Hepatocyte (in vitro differentiated cells): ENCODE results near the gene YJEFN3. TPM values are rescaled to one million over a fixed set of nuclear protein-coding genes. Genes with fewer than 3 reads are reported as not detected.

Experiments used
- DNase-seq: peaks from one replicate; pipeline ENCODE4 v3.0.0-alpha.2; 2016; ENCODE audit warnings: low spot score
- H2AFZ ChIP-seq: fragments of 200-600 bp; sonication (generic); 2 replicates; pipeline ENCODE4 v1.6.0; 2016; ENCODE audit warnings: antibody characterized with exemption, mild to moderate bottlenecking
- H3K27ac ChIP-seq: fragments of 200-600 bp; sonication (generic); 2 replicates; pipeline ENCODE4 v1.5.1; 2016; ENCODE audit warnings: mild to moderate bottlenecking
- H3K27me3 ChIP-seq: fragments of 200-600 bp; sonication (generic); 2 replicates; pipeline ENCODE4 v1.6.1; 2016
- H3K36me3 ChIP-seq: fragments of 200-600 bp; sonication (generic); replicated peaks from 2 replicates; pipeline ENCODE4 v1.5.1; 2016; ENCODE audit warnings: low read depth; ENCODE audit not compliant: insufficient read depth
- H3K4me1 ChIP-seq: fragments of 200-600 bp; sonication (generic); 2 replicates; pipeline ENCODE4 v1.5.1; 2016; ENCODE audit warnings: mild to moderate bottlenecking, moderate library complexity; ENCODE audit not compliant: insufficient read depth
- H3K4me2 ChIP-seq: fragments of 200-600 bp; sonication (generic); 2 replicates; pipeline ENCODE4 v1.6.0; 2016
- H3K4me3 ChIP-seq: fragments of 200-600 bp; sonication (generic); 2 replicates; pipeline ENCODE4 v1.5.1; 2016; ENCODE audit warnings: mild to moderate bottlenecking
- H3K79me2 ChIP-seq: fragments of 200-600 bp; sonication (generic); 2 replicates; pipeline ENCODE4 v1.6.0; 2017; ENCODE audit warnings: mild to moderate bottlenecking
- H3K9me2 ChIP-seq: fragments of 200-600 bp; sonication (generic); replicated peaks from 2 replicates; pipeline ENCODE4 v1.6.0; 2017; ENCODE audit warnings: mild to moderate bottlenecking; ENCODE audit not compliant: insufficient read depth
- H3K9me3 ChIP-seq: fragments of 200-600 bp; sonication (generic); 2 replicates; pipeline ENCODE4 v1.5.1; 2016; ENCODE audit warnings: low read depth, mild to moderate bottlenecking
- H4K20me1 ChIP-seq: fragments of 200-600 bp; sonication (generic); 2 replicates; pipeline ENCODE4 v1.6.0; 2016; ENCODE audit warnings: mild to moderate bottlenecking; ENCODE audit not compliant: insufficient read depth, poor library complexity, severe bottlenecking
- CTCF ChIP-seq: fragments of 200-600 bp; sonication (generic); IDR thresholded peaks from 2 replicates; pipeline ENCODE4 v1.5.1; 2016; ENCODE audit warnings: antibody characterized with exemption, mild to moderate bottlenecking; ENCODE audit not compliant: poor library complexity
- EZH2 ChIP-seq: fragments of 200-600 bp; sonication (generic); IDR thresholded peaks from 2 replicates; pipeline ENCODE4 v1.6.1; 2016; ENCODE audit warnings: antibody characterized with exemption, mild to moderate bottlenecking, borderline replicate concordance
- EZH2phosphoT487 ChIP-seq: fragments of 200-600 bp; sonication (generic); IDR thresholded peaks from one replicate; pipeline ENCODE4 v1.6.1; 2018; ENCODE audit warnings: antibody characterized with exemption, mild to moderate bottlenecking, low read depth, moderate library complexity; ENCODE audit not compliant: unreplicated experiment, severe bottlenecking
- WGBS: methylation state at CpG from one replicate; pipeline ENCODE4 v1.1.6; 2016; ENCODE audit warnings: low lambda C conversion rate; ENCODE audit errors: missing lambda C conversion rate; 5-methylcytosine and 5-hydroxymethylcytosine counted together
- polyA plus RNA-seq: library from polyadenylated mRNA; unstranded; fragments of >200 nt; fragmentation: Nextera tagmentation; extraction: Ambion mirVana; gene quantifications from 2 replicates; pipeline ENCODE4 v1.2.1, GENCODE V29; 2016
- total RNA-seq: library from RNA; depleted of rRNA; stranded (reverse); fragments of >200 nt; gene quantifications from 2 replicates; pipeline ENCODE4 v1.2.3, GENCODE V29; 2014

The YJEFN3 gene
- total and polyA plus RNA-seq, 2 experiments from 2014 or later = 3.0 to 12.5 TPM

- no peaks in the 10 kb centered on the region for H3K9me3 ChIP-seq
- no peak for DNase-seq
- H3K27ac ChIP-seq = no peak overlapping the region
- no peak overlapping the region for H3K4me3 ChIP-seq
- H3K36me3 ChIP-seq = no peaks in the 10 kb centered on the region
- H3K4me2 ChIP-seq = no peak overlapping the region
- no peak overlapping the region for H2AFZ ChIP-seq
- H3K4me1 ChIP-seq = peaks cover 20% of the 10 kb centered on the region
- no peaks in the 10 kb centered on the region for H3K27me3 ChIP-seq
- no peaks in the 10 kb centered on the region for H3K79me2 ChIP-seq
- no peaks in the 10 kb centered on the region for H3K9me2 ChIP-seq
- TF ChIP-seq EZH2 = no peak
- TF ChIP-seq CTCF = no peak
- no peak for TF ChIP-seq EZH2phosphoT487
- WGBS = 81% methylated on average over 6 of the region's 6 CpGs
- no peaks in the 10 kb centered on the region for H4K20me1 ChIP-seq
Observed at GRCh38 chr19:19533841-19534240, 5.1 kb downstream of the YJEFN3 start.

DNA sequence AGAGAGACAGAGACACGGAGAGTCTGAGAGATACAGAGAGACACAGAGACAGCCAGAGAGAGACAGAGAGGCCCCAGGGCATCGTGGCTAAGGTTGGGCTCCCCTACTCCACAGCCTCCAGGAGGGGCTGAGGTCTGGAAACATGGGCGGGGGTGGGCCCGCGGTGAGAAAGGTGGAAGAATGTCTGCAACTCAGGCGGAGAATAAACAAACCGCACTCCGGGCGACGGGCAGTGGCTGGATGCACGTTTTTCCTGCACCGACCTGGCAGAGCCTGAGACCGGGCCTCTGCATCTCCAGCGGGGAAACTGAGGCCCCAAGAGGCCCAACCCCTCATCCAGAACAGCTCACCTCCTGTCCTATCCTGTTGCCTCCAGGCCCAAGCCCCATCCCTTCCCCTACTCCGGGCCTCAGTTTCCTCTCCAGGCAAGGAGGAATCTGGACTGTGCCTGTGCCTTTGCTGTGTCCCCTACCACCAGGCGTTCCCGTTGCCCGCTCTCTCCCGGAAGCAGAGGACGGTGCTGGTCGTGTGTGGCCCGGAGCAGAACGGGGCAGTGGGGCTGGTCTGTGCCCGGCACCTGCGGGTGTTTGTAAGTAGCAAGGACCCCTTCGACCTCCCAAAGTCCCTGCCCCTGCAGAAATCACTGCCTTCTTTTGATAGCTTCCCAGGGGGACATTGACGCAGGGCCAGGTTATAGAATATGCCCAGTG, 6.0 kb downstream of the YJEFN3 start:
- no peak overlapping the region for H2AFZ ChIP-seq
- H3K4me1 ChIP-seq = peaks cover 22% of the 10 kb centered on the region
- no peaks in the 10 kb centered on the region for H3K9me3 ChIP-seq
- H3K9me2 ChIP-seq = no peaks in the 10 kb centered on the region
- no peaks in the 10 kb centered on the region for H3K36me3 ChIP-seq
- H3K4me3 ChIP-seq = no peak overlapping the region
- H3K79me2 ChIP-seq = no peaks in the 10 kb centered on the region
- no peaks in the 10 kb centered on the region for H3K27me3 ChIP-seq
- no peak overlapping the region for H3K27ac ChIP-seq
- no peak for DNase-seq
- no peak overlapping the region for H3K4me2 ChIP-seq
- 75% methylated on average over 20 of the region's 27 CpGs for WGBS
- H4K20me1 ChIP-seq = no peaks in the 10 kb centered on the region
- TF ChIP-seq EZH2phosphoT487 (no peak), CTCF (no peak), EZH2 (no peak)

GRCh38 chr19:19535311-19536191, 6.8 kb downstream of the YJEFN3 start:
- no peak for DNase-seq
- H3K4me2 ChIP-seq = no peak overlapping the region
- no peaks in the 10 kb centered on the region for H3K36me3 ChIP-seq
- H3K9me2 ChIP-seq = no peaks in the 10 kb centered on the region
- 96% methylated on average over 31 of the region's 34 CpGs for WGBS
- no peaks in the 10 kb centered on the region for H4K20me1 ChIP-seq
- no peak overlapping the region for H3K4me3 ChIP-seq
- TF ChIP-seq EZH2 (no peak), CTCF (no peak), EZH2phosphoT487 (no peak)
- H2AFZ ChIP-seq = no peak overlapping the region
- no peaks in the 10 kb centered on the region for H3K9me3 ChIP-seq
- H3K79me2 ChIP-seq = no peaks in the 10 kb centered on the region
- H3K27ac ChIP-seq = no peak overlapping the region
- H3K4me1 ChIP-seq = peaks cover 22% of the 10 kb centered on the region
- H3K27me3 ChIP-seq = no peaks in the 10 kb centered on the region
